Cerebellar nuclear complex (tissue), 1 donor: Measurements from ENCODE around the gene NBAS.

Experiments used
- DNase-seq, 2 experiments: peaks; one replicate each; lab custom pipeline; 2025; lab: John Stamatoyannopoulos, UW

Gene NBAS

DNA sequence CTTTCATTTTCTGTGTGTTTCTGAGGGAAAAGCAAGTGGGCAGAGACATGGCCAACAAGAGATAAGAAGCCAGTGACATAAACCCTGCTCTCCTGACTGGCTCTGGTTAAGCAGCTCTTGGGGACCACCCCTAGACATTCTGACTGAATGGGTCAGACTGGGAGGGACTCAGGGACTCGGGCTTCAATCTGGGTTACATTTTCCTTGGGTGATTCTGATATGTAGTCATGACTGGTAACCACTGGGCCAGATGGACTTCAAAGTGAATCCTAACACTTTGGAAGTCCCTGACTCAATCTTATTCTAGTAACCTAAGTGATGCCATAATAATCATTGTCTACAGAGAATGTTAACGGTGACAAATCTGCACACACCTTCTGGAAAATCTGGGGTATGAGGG lies 397.8 kb downstream of the NBAS start:
- no peak for DNase-seq

DNA sequence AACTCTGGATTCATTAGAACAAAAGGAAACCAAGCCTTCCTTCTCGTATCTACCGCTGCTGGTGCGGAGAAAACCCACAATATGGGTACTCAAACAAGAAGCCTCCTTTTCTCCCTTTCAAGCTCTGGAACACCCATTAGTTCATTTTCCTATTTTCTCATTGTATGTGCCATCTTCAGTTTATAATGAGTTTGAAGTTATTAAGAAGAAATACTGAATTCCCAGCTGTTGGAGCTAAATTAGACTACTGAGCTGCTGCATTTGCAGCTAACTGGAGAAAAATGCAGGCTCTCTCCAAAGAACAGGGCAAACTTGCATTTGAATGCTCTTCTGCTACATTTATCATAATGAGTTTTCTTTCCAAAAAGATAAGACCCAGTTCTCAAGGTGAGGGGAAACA lies 398.5 kb downstream of the NBAS start:
- no peak for DNase-seq

- no peak for DNase-seq
Measured at GRCh38 chr2:15160201-15160991, 400.7 kb downstream of the NBAS start.

DNA sequence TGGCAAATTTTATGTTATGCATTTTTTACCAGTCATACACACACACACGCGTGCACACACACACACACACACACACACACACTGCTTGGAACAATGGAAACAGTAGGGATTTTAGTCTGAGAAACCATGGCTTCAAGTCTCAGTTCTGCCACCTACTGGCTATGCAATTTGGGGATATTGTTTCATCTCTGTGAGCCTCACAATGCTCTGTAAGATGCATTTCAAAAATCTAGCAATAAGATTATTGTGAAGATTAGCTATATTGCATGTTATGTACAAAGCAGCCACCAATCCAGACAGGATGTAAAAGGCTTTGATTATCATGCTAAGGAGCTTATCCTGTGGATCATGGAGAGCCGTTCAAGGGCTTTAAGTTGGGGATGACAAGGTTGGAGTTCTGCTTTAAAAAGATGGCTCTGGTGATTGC lies 401.4 kb downstream of the NBAS start:
- no peak for DNase-seq

DNA sequence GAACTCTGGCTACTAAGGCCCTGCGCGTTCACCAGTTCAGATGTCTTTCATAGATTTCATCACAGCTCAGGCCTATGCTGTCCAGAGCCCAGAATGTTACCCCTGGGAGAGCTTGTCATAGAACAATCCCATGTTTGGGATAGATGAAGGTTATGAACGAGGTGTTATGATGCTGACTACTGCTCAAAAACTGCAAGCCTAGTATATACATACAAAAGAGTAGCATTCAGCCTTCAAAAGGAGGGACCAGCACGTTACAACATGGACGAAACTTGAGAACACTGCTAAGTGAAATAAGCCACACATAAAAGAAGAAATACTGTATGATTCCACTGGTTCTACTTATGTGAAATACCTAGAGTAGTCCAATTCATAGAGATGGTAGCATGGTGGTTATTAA lies 401.9 kb downstream of the NBAS start:
- DNase-seq: no peak

GRCh38 chr2:15158532-15158931 lies 402.6 kb downstream of the NBAS start:
- no peak for DNase-seq

- no peak for DNase-seq
Measured at GRCh38 chr2:15158100-15158499, 403.0 kb downstream of the NBAS start.

- DNase-seq: no peak
Measured at GRCh38 chr2:15155959-15156574, 405.1 kb downstream of the NBAS start.

DNA sequence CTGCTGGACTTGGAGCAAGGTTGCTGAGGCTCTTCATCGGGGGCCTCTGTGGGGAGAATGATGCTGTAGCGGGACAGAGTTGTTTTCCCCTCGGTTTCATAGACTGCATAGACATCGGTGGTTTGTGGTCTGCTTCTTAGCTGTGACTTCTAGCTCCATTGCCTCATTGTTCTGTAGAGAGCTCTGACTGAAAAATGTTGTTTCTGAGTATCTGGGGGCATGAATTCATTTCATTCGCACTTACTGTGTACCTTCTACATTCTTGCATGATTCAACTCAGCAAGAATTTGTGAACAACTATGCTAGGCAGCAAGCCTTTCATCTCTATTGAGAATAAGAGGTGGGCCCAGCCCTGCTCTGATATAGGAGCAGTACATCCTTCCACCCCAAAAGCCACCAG lies 406.8 kb downstream of the NBAS start:
- DNase-seq: no peak

DNA sequence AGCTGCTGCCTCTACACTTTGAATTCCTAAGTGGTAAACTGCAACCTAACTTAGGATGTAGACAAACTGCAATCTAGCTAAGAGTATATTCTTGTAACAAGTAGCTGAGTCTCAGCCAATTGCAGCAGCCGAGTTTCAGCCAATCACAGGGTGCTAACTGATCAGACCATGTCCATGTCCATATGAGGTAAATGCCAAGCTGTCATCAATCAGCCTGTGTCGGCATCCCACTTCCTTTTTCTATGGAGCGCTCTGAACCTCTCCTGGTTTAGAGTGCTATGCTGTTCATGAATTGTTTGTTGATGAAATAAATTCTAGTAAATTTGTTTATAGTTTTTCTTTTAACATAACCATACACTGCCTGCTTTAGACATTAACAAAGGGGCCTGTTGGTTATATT lies 408.8 kb downstream of the NBAS start:
- no peak for DNase-seq

GRCh38 chr2:15149063-15149462 lies 412.1 kb downstream of the NBAS start:
- no peak for DNase-seq

- no peak for DNase-seq
Measured at GRCh38 chr2:15147591-15147990, 413.5 kb downstream of the NBAS start.

DNA sequence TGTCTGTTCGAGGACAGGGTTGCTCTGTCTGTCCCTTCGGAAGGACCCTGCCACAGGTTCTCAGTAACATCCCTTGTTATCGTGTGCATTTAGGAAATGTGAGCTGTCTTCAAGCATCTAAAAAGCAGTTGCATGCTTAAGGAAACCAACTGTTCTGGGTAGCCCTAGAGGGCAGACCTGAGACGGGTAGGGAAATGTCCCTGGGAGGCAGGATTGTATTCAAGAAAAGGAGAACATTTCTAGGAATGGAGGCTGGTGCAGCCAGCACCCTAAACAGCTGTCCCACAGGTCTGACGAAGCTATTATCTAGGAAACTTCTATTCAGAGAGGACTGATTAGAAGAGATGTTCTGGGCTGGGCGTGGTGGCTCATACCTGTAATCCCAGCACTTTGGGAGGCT lies 414.2 kb downstream of the NBAS start:
- DNase-seq: no peak

- DNase-seq: no peak
Measured at GRCh38 chr2:15145919-15146318, 415.2 kb downstream of the NBAS start.

- no peak for DNase-seq
Measured at GRCh38 chr2:15145046-15145817, 415.9 kb downstream of the NBAS start.

- DNase-seq: no peak
Measured at GRCh38 chr2:15142069-15142689, 419.0 kb downstream of the NBAS start.

DNA sequence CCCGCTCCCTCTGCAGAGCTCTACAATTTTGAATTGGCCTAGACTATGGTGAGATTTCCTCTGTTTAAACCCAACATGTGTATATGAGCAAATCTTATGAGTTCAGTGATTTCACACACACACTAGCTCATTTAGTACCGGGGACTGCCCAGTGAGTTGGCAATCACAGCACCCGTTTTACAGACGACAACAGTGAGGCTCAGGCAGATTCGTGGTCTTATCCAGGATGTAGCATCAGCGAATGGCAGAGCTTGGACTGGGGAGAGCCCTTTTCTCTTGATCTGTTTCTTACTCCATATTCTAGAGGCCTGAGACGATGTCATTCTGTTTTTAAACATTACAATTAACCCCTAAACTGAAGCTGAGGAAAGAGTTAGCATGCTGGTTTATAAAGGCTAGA lies 419.9 kb downstream of the NBAS start:
- DNase-seq: no peak

DNA sequence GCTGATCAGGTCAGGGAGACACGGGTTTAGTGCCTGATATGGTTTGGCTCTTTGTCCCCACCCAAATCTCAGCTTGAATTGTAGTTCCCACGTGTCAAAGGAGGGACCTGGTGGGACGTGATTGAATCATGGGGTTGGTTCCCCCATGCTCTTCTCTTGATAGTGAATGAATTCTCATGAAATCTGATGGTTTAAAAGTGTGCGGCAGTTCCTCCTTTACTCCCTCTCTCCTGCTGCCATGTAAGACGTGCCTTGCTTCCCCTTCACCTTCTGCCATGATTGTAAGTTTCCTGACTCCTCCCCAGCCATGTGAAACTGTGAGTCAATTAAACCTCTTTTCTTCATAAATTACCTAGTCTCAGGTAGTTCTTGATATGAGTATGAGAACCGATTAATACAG lies 424.5 kb downstream of the NBAS start:
- no peak for DNase-seq

DNA sequence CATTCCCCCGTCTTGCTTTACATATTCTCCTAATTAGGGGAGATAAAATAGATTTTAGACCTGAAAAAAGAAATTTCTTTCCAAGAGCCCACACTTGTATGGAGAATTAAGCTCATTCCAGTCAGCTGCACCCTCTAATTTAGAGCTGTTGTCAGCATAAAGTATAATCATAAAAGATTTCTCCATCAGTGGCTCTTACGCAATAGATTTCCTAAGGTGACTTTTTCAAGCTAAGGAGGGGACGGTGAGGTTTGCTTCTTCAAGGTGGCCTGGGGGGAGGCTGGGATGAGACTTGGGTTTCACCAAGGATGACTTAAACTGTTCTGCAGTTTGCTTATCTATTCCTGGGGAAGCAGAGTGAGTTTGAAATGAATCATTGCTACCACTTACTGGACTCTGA lies 426.2 kb downstream of the NBAS start:
- DNase-seq: no peak

DNA sequence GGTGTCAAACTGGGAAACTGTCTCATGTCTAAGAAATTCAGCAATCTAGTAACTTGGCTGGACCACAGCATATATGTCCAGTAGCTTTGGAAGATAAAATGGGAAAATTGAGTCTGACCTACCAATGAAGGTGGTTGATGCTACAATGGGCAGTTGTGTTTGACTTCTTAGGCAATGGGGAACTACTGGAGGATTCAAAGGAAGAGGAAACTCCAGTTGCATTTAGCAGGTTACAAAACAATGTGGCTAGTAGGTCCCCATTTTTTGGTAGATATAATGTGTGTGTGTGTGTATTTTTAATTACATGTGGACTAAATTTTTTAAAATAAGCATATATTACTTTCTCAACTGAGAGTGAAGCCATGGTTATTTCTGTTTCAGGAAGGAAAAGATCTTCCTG lies 427.7 kb downstream of the NBAS start:
- DNase-seq: no peak

GRCh38 chr2:15128846-15129245 lies 432.3 kb downstream of the NBAS start:
- no peak for DNase-seq

DNA sequence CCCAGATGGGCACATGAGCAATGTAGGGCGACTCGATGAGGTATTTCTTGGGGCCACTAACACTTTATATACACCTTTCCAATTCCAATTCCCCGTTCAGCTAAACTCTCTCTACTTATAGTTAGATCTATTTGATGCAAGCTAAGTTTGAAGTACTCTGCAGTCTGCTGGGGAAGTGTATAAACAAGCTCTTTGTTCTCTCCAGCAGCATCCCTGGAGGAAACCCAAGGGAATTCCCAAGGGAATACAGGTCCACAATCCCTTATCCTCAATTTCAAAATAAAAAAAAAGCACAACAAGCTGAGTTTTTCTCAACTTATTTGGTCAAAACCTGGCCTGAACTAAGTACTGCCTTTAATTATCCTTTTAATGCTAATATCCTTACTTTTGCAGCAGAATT lies 433.3 kb downstream of the NBAS start:
- DNase-seq: no peak

- no peak for DNase-seq
Measured at GRCh38 chr2:15127301-15127700, 433.8 kb downstream of the NBAS start.
